GM21381 (cell line): ENCODE measurements around the gene SKIC2.
"Not testable (repeated sequence)": the region's sequence is repeated elsewhere in the genome, so short reads cannot be mapped to it uniquely, and the experiment has no call there.

Source experiments
- ATAC-seq: cut with Tn5 transposase; IDR thresholded peaks from one replicate; pipeline ENCODE4 v1.9.1; 2021; ENCODE audit warnings: mild to moderate bottlenecking, moderate library complexity; ENCODE audit not compliant: unreplicated experiment

SKIC2 gene

GRCh38 chr6:32003301-32003700 is 44.3 kb downstream of the SKIC2 start:
- not testable (repeated sequence) for ATAC-seq

DNA sequence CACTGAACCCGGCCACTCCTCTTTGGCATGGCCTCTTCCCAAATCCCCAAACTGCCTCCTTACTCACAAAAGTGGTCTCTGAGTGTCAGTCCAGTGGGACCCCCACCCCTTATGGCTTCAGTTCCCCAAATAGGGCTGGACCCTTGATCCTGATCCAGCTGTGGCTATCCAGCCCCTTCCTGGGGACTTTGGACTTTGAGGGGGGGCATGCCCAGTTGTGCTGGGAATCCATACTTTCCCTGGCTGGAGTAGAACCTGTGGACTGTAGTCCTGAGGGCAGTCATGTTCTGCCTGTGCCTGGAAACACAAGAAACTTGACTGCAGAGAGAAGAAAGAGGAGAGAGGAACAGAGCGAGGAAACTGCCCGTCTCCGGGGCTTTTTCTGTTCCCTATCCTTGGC is 45.4 kb downstream of the SKIC2 start:
- ATAC-seq, result not testable (repeated sequence)

- ATAC-seq, result not testable (repeated sequence)
Observed at GRCh38 chr6:32004864-32005537, 46.0 kb downstream of the SKIC2 start.

DNA sequence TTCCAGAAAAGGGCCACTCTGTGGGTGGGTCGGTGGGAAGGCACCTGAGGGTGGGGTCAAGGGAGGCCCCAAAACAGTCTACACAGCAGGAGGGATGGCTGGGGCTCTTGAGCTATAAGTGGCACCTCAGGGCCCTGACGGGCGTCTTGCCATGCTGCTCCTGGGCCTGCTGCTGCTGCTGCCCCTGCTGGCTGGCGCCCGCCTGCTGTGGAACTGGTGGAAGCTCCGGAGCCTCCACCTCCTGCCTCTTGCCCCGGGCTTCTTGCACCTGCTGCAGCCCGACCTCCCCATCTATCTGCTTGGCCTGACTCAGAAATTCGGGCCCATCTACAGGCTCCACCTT is 46.5 kb downstream of the SKIC2 start:
- ATAC-seq, result not testable (repeated sequence)

DNA sequence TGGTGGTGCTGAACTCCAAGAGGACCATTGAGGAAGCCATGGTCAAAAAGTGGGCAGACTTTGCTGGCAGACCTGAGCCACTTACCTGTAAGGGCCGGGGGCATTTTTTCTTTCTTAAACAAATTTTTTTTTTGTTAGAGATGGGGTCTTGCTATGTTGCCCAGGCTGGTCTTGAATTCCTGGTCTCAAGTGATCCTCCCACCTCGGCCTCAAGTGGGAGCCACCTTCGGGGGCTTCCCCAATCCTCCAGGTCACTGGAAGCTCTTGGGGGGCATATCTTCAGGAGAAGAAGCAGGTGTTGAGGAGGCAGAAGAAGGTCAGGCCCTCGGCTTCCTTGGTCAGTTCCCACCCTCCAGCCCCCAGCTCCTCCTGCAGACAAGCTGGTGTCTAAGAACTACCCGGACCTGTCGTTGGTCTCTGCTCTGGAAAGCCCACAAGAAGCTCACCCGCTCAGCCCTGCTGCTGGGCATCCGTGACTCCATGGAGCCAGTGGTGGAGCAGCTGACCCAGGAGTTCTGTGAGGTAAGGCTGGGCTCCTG is 47.1 kb downstream of the SKIC2 start:
- not testable (repeated sequence) for ATAC-seq

GRCh38 chr6:32007086-32007485 is 48.1 kb downstream of the SKIC2 start:
- not testable (repeated sequence) for ATAC-seq

DNA sequence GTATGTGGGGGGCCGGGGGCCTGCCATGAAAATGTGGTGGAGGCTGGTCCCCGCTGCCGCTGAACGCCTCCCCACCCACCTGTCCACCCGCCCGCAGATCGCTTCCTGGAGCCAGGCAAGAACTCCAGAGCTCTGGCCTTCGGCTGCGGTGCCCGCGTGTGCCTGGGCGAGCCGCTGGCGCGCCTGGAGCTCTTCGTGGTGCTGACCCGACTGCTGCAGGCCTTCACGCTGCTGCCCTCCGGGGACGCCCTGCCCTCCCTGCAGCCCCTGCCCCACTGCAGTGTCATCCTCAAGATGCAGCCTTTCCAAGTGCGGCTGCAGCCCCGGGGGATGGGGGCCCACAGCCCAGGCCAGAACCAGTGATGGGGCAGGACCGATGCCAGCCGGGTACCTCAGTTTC is 49.1 kb downstream of the SKIC2 start:
- not testable (repeated sequence) for ATAC-seq

DNA sequence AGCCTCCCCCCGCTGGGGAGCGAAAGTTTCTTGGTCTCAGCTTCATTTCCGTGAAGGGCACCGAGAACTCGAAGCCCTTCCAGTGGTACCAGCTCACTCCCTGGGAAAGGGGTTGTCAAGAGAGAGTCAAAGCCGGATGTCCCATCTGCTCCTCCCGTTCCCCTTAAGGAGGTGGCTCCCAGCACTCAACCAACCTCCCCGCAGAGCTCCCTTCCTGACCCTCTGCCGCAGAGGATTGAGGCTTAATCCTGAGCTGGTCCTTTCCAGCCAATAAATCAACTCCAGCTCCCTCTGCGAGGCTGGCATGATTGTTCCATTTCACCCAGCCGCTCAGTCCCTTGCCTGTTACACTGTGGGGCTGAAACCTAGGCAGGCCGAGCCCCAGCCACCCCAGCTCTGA is 49.6 kb downstream of the SKIC2 start:
- not testable (repeated sequence) for ATAC-seq

- not testable (repeated sequence) for ATAC-seq
Observed at GRCh38 chr6:32009537-32009936, 50.6 kb downstream of the SKIC2 start.

GRCh38 chr6:32010856-32011530 is 52.0 kb downstream of the SKIC2 start:
- ATAC-seq, result not testable (repeated sequence)

- ATAC-seq, result not testable (repeated sequence)
Observed at GRCh38 chr6:32012941-32013617, 54.1 kb downstream of the SKIC2 start.

DNA sequence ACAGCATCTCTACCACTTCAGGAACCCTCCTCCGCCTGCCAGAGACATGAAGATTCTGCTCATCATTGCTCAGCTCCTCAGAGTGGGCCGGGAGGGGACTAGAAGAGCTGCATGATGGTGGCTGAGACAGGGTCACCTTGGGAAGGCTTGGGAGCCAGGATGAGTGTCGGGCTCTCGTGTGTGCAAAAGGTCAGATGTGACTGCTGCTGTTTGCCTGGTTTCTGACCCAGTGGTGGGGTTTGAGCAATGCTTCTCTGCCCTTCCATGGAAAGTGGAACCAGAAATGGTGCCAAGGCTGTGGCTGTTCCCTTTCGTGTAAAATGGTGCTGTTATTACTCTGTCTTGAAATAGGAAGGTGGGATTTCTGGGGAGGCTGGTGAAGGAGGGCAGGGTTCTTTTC is 54.8 kb downstream of the SKIC2 start:
- ATAC-seq, result not testable (repeated sequence)

DNA sequence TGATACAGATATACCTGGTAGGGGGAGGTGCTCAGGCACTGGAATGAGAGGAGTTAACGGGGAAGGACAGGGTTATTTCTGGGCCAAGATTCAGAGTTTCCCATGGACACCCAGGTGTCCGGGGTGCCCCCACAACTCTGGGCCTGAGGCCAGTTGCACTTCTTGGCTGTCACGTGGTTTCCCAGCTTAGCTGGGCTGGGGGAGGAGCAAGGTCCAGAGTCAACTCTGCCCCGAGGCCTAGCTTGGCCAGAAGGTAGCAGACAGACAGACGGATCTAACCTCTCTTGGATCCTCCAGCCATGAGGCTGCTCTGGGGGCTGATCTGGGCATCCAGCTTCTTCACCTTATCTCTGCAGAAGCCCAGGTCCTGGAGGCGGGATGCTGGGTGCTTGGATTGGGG is 55.6 kb downstream of the SKIC2 start, which contains the start of gene C4B:
Gene C4B (plus strand): TSS at position 249 of the 400 bp plus-strand sequence. CDS start 51 bp downstream, at position 300.
- not testable (repeated sequence) for ATAC-seq
